ENCODE data around the gene RBMS1.

Gene RBMS1

GRCh38 chr2:160306985-160307384 is 186.6 kb downstream of the RBMS1 start:
- no peaks in the 10 kb centered on the region for H3K9me3 ChIP-seq (ENCODE audit: insufficient read depth, low read depth, low read length)
- no peaks in the 10 kb centered on the region for H3K79me2 ChIP-seq (ENCODE audit: insufficient read depth, low read length)
- H3K4me1 ChIP-seq (ENCODE audit: insufficient read depth, low read length, poor library complexity, severe bottlenecking), result no peaks in the 10 kb centered on the region
- H2AFZ ChIP-seq (ENCODE audit: low read length), result no peak overlapping the region
- H3K36me3 ChIP-seq (ENCODE audit: insufficient read depth, low read length), result peaks cover 79% of the 10 kb centered on the region; the same call in 1 of the 2 replicates
- H4K20me1 ChIP-seq (ENCODE audit: insufficient read depth, low read length, poor library complexity, severe bottlenecking), result no peaks in the 10 kb centered on the region
- H3K4me3 ChIP-seq (ENCODE audit: low read length, poor library complexity, severe bottlenecking), result no peak overlapping the region
- H3K27me3 ChIP-seq (ENCODE audit: insufficient read depth, low read length, poor library complexity, severe bottlenecking), result no peaks in the 10 kb centered on the region
- H3K9me2 ChIP-seq (replicated peaks; ENCODE audit: low read depth, low read length), result no peaks in the 10 kb centered on the region
- H3K9ac ChIP-seq (ENCODE audit: low read depth, low read length, poor library complexity, severe bottlenecking), result no peak overlapping the region
- H3K4me2 ChIP-seq (ENCODE audit: low read depth, low read length, poor library complexity, severe bottlenecking), result no peak overlapping the region
- no peak for TF ChIP-seq EZH2phosphoT487 (IDR thresholded peaks at IDR 0.05; ENCODE audit: borderline replicate concordance)
- TF ChIP-seq CTCF (conservative IDR thresholded peaks at IDR 0.05; ENCODE audit: low read length), result no peak
- no peaks in the 10 kb centered on the region for H3F3A ChIP-seq (ENCODE audit: low read depth)

GRCh38 chr2:160305081-160305750 is 188.4 kb downstream of the RBMS1 start:
- H3K9me3 ChIP-seq (ENCODE audit: insufficient read depth, low read depth, low read length), result no peaks in the 10 kb centered on the region
- no peak overlapping the region for H3K4me2 ChIP-seq (ENCODE audit: low read depth, low read length, poor library complexity, severe bottlenecking)
- H3F3A ChIP-seq (ENCODE audit: low read depth), result no peaks in the 10 kb centered on the region
- TF ChIP-seq CTCF (conservative IDR thresholded peaks at IDR 0.05; ENCODE audit: low read length), result no peak
- no peak for TF ChIP-seq EZH2phosphoT487 (IDR thresholded peaks at IDR 0.05; ENCODE audit: borderline replicate concordance)
- no peaks in the 10 kb centered on the region for H3K79me2 ChIP-seq (ENCODE audit: insufficient read depth, low read length)
- H4K20me1 ChIP-seq (ENCODE audit: insufficient read depth, low read length, poor library complexity, severe bottlenecking), result no peaks in the 10 kb centered on the region
- no peak overlapping the region for H3K4me3 ChIP-seq (ENCODE audit: low read length, poor library complexity, severe bottlenecking)
- H3K36me3 ChIP-seq (ENCODE audit: insufficient read depth, low read length), result peaks cover 80% of the 10 kb centered on the region; the same call in 1 of the 2 replicates
- H2AFZ ChIP-seq (ENCODE audit: low read length), result no peak overlapping the region
- H3K27me3 ChIP-seq (ENCODE audit: insufficient read depth, low read length, poor library complexity, severe bottlenecking), result no peaks in the 10 kb centered on the region
- no peaks in the 10 kb centered on the region for H3K4me1 ChIP-seq (ENCODE audit: insufficient read depth, low read length, poor library complexity, severe bottlenecking)
- H3K9me2 ChIP-seq (replicated peaks; ENCODE audit: low read depth, low read length), result no peaks in the 10 kb centered on the region
- no peak overlapping the region for H3K9ac ChIP-seq (ENCODE audit: low read depth, low read length, poor library complexity, severe bottlenecking)

- no peak overlapping the region for H3K9ac ChIP-seq (ENCODE audit: low read depth, low read length, poor library complexity, severe bottlenecking)
- H3K79me2 ChIP-seq (ENCODE audit: insufficient read depth, low read length), result no peaks in the 10 kb centered on the region
- H3F3A ChIP-seq (ENCODE audit: low read depth), result no peaks in the 10 kb centered on the region
- H2AFZ ChIP-seq (ENCODE audit: low read length), result no peak overlapping the region
- no peaks in the 10 kb centered on the region for H3K4me1 ChIP-seq (ENCODE audit: insufficient read depth, low read length, poor library complexity, severe bottlenecking)
- no peaks in the 10 kb centered on the region for H3K27me3 ChIP-seq (ENCODE audit: insufficient read depth, low read length, poor library complexity, severe bottlenecking)
- H4K20me1 ChIP-seq (ENCODE audit: insufficient read depth, low read length, poor library complexity, severe bottlenecking), result no peaks in the 10 kb centered on the region
- peaks cover 81% of the 10 kb centered on the region for H3K36me3 ChIP-seq (ENCODE audit: insufficient read depth, low read length)
- H3K9me2 ChIP-seq (replicated peaks; ENCODE audit: low read depth, low read length), result no peaks in the 10 kb centered on the region
- H3K4me3 ChIP-seq (ENCODE audit: low read length, poor library complexity, severe bottlenecking), result no peak overlapping the region
- H3K9me3 ChIP-seq (ENCODE audit: insufficient read depth, low read depth, low read length), result no peaks in the 10 kb centered on the region
- no peak for TF ChIP-seq EZH2phosphoT487 (IDR thresholded peaks at IDR 0.05; ENCODE audit: borderline replicate concordance)
- no peak for TF ChIP-seq CTCF (conservative IDR thresholded peaks at IDR 0.05; ENCODE audit: low read length)
- no peak overlapping the region for H3K4me2 ChIP-seq (ENCODE audit: low read depth, low read length, poor library complexity, severe bottlenecking)
These were observed 190.1 kb downstream of the RBMS1 start for GRCh38 chr2:160303527-160303926.
